GM19238 (cell line): ENCODE data around the gene GRAP.
"Not testable (repeated sequence)": the region's sequence is repeated elsewhere in the genome, so short reads cannot be mapped to it uniquely, and the experiment has no call there.

Experiments
- DNase-seq: peaks from one replicate; pipeline ENCODE4 v3.0.0; 2011; ENCODE audit warnings: low spot score; ENCODE audit not compliant: insufficient read length

GRAP gene

DNA sequence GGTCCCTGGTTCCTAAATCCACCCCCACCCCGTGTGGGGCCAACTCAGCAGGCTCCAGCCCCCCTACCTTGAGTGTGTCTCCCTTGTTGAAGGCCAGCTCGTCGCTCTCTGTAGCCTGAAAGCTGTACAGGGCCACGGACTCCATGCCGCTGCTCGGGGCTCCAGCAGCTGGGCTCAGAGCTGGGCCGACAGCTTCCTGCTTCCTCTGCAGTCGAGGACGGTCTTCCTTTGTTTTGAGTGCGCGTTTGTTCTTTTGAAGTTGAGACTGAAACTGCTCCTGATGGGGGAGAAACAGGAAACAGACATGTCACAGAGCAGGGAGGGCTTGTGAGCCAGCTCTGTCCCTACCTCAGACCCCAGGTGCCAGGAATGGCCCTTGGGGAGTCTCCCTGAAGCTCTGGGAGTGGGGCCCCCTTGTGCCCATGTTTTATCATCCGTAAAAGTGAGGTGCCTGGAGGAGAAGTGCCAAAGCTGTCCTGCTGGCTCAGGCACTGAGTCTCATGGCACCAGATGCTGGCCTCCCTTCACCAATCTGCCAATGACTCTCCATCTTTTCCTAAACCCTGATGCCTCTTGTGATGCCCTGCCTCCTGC lies at the start of gene GRAP:
GRAP (minus strand) TSS at position 176 of the 594 bp plus-strand sequence; CDS start at position 145, 31 bp downstream.
- not testable (repeated sequence) for DNase-seq

DNA sequence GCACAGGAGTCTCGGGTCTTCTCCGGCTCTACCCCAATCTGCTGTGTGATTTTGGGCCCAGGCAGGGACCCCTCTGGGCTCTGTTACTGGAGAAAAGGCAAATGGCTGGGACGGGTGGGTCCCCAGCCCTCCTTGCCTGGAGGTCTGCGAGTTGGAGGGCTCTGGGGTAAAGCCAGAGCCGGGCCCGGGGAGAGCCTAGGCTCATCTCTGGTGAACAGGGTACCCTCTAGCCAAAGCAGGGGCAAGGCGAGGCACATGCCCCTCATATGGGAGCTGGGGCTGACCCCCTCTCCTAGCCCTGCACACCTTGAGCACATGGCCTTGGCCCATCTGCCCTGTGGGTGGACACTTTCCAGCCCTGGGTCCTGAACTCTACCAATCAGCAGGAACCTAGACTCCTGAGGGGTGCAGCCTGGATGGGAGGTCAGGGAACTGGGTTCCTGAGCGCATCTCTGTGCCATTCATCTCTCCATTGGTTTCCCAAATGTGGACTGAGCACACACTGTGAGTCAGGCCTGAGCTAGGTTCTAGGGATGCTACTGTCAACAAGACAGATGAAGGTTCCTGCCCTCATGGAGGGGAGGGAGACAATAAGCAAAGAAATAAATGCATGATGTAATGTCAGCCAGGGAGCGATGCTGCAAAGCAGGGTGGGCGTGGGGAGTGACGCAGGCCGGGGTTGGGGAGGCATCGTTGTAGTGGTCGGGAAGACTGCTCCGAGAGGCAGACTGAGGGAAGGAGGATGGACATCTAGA lies 47.1 kb upstream of the GRAP start:
- not testable (repeated sequence) for DNase-seq

DNA sequence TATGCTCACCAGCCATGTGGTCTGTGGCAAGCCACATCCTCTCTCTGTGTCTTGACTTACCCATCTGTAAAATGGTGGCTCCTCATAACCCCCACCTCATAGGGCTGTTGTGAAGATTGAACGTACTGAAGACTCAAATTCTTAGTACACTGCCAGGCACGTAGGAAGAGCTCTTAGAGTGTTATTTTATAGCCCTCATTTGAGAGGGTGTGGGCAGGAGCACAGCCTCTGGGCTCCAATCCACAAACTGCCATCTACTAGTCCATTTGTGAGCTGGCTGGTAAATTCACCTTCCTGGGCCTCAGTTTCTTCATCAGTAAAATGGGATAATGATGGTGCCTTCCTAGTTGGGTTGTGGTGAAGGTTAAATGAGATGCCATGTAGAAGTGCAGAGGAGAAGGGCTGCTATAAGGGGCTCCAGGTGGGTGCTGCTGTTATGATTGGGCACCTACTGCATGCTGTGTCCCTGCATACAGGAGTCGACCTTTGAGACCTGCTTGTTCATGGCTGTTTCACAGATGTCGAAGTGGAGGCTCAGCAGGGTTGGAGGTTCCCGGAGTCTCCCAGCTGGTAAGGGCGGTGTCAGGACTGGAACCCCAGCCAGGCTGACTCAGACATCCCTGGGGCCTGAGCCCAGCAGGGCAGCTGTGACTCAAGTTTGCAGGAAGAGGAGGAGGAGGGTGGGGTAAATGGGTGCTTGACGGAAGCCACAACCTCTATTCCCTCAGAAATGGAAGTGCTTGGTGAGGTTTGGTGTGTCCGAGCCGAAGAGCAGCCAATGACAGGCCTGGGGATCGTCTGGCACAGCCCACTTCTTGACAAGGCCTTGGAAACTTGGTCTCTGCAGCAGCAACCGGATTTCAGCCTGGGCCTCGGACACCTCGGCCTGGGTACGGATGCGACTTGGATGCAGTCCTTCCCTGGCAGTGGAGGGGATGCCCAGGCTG lies 46.3 kb upstream of the GRAP start:
- not testable (repeated sequence) for DNase-seq

DNA sequence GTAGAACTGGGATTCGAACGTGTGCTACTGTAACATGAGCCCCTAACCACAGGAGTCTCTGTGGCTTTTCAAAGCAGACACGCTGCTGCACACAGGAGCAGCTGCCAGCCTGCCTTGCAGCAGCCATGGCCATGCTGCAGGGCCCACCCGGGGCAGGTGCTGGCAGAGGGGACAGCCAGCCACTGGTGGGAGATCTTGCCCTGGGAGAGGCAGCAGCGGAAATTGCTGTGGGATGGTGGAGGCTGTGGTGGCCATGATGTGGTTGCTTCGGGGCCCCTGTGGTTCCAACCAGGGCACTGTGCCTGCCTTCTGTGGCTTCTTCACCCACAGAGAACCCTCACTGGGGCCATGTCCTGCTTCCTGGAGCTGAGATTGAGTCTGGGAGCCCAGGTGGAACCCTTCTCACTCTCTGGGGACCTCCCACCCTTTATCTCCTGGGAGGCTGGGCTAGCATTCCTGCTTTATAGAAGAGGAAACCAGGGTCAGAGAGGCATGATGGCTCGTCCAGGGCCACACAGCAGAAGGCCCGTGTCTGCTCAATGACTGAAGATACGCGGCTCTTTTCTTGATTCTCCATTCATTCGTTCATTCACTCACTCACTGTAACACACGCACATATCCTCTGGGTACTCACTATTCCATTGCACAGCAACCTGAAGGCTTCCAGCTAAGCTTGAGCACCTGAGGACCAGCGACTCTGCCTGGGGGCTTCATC lies 43.5 kb upstream of the GRAP start:
- not testable (repeated sequence) for DNase-seq

DNA sequence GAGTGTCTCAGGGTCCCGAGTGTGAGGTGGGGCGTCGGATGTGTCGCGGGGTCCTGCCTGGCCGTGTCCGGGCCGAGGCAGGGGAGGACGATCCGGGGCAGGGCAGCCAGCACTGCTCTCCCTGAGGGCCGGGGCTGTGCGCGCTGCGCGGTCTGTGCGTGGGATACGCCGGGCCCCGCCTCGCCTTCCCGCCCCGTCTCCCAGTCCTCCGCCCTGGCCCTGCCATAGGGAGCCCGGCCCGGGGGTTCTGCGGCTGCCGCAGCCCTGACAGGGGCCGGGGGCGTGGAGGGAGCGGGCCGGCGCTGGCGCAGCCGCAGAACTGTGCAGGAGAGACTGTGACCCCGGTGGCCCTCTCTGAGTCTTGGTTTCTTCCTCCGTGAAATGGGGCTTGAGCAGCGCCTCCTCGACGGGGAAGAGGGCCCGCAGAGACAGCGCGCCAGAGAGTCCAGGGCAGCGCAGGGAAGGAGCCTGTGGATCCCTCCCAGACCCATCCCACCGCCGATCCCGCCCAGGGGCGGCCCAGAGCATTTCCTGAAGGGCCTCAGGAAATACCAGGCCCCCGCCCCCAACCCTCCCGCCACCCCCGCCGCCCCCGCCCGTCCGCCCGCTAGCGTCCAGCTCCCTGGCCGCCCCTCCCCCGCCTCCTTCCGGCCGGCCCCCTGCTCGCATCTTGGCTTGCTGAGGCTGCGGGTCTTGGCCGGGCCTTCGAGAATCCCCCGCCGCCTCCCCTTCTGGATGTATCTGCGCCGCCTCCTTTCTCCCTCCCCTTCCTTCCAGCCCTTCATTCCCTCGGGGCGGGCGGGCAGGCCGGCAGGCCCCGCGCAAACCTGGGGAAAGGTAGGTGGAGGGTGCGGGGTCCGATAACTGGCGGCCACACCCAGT lies 42.3 kb upstream of the GRAP start:
- not testable (repeated sequence) for DNase-seq

DNA sequence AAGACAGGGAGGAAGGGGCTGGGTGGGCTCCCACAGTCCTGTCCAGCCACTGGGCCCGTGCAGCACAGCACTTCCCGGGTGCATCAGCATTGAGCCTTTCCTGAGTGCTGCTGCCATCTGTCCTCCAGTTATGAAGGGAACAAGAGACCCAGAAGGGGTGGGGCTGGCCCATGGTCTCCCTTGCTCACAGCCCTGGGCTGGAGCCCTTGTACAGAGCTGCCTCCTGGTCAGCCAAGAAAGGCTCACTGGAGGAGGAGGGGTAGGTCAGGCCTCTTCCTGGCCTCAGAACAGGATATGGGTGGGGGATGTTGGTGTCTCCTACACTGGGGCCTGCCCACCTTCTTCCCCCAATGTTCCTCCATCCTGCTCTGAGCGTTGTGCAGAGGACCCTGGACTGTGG lies 30.6 kb upstream of the GRAP start:
- not testable (repeated sequence) for DNase-seq

DNA sequence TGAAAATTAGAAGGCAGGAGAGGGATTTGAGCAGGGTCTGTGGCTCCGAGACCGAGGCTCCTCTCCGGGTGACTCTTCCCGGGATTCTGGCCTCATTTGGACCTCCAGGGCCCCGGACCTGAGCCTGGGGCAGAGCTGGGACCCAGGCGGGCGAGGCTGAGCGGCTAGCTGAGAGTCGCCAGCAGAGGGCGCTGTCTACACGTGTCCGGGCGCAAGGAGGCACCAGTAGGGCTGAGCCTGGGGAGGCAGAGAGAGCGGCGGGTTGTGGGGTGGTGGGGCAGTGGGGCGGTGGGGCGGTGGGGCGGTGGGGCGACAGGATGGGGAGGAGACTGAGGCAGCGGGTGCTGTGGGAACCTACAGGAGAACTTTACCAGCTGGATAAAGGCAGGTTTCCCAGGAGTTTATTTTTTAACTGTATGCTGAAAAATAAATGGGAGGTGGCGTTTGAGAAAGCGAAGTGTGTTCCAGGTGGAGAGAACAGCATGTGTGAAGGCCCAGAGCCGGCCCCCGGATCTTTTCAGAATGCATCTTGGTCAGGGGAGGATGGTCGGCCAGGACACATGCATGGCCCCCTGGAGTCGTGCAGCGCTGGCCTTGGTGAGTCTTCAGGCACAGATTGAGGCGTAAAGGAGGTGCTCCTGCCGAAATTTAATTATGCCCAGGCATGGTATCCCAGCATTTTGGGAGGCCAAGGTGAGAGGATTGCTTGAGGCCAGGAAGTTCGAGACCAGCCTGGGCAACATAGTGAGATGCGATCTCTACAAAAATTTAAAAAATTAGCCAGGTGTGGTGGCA lies 29.8 kb upstream of the GRAP start:
- DNase-seq, result not testable (repeated sequence)

DNA sequence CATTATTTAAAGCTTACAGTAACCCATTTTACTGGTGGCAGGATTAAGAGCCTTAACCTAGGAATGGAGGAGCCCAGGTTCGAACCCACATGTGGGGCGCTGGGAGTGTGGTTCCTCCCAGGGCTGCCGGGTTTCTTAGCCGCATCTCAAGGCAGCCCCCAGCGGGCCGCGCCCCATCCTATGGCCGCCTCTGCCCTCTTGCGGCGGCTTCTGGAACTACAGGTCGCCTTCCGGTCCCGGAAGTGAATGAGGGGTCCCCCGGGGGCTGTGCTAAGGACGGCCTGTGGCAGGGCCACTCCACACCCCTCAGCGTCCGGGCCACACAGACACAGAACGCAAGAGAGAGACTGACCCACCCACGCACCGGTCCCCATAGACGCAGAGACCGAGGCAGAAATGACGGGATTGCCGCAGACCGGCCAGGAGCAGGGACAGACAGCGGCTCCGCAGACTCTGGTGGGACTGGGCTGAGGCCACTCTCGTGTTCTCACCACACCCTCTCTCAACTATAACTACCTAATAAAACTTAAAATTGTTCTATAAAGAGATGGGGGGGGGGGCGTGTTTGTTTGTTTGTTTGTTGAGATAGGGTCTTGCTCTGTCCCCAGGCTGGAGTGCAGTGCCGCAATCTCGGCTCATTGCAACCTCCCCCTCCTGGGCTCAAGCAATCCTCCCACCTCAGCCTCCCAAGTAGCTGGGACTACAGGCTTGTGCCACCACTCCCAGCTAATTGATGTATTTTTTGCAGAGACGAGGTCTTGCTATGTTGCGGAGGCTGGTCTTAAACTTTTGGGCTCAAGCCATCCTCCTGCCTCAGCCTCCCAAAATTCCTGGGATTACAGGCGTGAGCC lies 23.8 kb upstream of the GRAP start:
- DNase-seq, result not testable (repeated sequence)

DNA sequence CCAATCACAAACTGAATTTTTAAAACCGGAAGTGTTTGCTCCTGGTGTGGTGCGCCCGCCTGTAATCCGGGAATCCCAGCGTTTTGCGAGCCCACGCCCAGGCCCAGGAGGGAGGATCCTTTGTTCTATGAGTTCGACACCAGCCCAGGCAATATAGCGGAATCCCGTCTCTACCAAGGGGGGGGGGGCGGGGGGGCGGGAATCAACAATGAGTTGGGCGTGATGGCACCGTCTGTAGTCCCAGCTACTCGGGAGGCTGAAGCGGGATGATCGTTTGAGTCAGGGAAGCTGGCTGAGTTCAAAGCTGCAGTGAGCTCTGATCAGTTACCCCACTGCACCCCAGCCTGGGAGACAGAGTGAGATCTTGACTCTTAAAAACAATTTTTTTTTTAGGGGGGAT lies 17.6 kb upstream of the GRAP start:
- DNase-seq, result not testable (repeated sequence)

DNA sequence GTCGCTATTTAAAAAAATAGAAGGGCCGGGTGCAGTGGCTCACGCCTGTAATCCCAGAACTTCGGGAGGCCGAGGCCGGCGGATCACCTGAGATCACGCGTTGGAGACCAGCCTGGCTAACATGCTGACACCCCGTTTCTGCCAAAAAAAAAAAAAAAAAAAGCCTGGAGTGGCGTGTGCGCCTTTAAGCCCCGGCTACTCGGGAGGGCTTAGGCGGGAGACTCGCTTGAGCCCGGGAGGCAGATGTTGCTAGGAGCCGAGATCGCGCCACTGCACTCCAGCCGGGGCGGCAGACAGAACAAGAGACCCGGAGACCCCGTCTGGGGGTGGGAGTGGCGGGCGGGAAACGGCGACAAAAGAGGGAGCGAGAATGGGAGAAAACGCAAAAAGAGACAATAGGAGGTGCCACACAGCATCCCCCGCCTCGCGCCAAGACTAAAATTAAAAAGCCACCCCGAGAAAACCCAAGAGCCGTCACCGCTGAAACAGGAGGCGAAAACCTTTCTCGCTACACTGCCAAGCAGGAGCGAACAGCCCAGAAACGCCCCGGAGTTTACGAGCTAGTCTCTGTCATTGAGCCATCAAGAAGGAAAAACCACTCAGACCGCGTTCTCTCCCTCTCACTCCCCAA lies 16.7 kb upstream of the GRAP start:
- DNase-seq, result not testable (repeated sequence)

DNA sequence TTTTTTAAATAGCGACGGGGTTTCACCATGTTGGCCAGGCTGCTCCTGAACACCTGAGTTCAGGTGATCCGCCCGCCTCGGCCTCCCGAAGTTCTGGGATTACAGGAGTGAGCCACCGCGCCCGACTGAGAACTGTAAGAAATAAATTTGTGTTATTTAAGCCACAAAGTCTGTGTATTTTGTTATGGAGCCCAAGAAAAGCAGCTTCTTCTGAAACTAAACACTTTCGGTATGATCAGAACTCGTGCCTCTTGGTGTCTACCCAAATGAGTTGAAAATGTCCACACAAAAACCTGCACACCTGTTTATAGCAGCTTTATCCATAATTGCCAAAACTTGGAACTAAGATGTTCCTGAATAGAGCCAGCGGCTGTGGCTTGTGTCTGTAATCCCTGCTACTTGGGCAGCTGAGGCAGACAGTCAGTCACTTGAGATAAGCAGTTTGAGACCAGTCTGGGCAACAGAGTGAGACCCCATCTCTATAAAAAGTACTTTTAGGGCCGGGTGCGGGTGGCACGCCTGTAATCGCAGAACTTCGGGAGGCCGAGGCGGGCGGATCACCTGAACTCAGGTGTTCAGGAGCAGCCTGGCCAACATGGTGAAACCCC lies 16.1 kb upstream of the GRAP start:
- DNase-seq, result not testable (repeated sequence)

DNA sequence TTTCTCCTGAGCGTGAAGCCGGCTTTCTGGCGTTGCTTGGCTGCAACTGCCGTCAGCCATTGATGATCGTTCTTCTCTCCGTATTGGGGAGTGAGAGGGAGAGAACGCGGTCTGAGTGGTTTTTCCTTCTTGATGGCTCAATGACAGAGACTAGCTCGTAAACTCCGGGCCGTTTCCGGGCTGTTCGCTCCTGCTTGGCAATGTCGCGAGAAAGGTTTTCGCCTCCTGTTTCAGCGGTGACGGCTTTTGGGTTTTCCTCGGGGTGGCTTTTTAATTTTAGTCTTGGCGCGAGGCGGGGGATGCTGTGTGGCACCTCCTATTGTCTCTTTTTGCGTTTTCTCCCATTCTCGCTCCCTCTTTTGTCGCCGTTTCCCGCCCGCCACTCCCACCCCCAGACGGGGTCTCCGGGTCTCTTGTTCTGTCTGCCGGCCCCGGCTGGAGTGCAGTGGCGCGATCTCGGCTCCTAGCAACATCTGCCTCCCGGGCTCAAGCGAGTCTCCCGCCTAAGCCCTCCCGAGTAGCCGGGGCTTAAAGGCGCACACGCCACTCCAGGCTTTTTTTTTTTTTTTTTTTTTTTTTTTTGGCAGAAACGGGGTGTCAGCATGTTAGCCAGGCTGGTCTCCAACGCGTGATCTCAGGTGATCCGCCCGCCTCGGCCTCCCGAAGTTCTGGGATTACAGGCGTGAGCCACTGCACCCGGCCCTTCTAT lies 15.4 kb upstream of the GRAP start:
- DNase-seq, result not testable (repeated sequence)

DNA sequence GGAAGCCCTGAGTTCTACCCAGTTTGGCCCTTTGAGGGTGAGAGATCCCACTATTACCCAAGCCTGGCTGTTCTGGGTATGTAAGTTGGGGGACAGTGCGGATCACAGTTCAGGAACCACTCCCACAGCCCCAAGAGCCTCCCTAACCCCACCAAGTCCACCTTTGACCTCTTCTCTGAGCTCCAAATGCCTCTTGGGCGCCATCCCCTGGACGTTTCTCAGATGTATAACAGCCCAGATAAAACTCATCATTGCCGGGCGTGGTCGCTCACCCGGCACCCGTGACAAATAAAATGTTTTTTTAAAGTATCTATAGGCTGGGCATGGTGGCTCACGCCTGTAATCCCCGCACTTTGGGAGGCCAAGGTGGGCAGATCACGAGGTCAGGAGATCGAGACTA lies 8.7 kb upstream of the GRAP start:
- not testable (repeated sequence) for DNase-seq

DNA sequence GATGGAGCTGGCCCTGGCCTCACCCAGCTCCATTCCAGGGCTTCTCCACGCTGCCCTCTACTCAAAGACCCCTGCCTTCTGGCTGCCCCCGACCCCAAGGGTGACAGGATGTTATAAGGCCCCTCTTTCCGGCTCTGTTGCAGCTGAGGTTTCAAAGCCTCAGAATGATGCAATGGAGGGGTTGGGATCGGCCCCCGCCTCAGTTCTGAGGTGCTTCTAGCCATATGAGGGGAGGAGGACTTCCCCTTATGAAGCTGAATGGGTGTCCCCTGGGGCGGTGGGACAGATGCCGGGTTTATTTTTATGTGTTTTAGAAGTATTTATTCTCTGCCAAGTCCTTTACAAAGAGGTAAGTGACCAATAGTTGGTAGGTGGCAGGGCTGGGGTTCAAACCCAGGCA lies 2.1 kb upstream of the GRAP start:
- DNase-seq, result not testable (repeated sequence)

DNA sequence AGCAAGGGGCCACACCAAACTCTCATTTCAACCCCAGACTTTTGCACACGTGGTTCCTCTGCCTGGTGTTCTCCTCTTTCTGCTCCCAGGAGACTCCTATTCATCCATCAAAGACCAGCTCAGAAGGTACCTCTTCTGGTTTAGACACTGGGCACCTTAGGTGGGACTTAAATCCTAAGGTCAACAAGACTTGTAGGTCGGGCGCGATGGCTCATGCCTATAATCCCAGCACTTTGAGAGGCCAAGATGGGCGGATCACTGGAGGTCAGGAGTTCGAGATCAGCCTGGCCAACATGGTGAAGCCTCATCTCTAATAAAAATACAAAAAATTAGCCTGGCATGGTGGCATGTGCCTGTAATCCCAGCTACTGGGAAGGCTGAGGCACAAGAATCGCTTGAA lies 753 bp upstream of the GRAP start:
- DNase-seq, result not testable (repeated sequence)

DNA sequence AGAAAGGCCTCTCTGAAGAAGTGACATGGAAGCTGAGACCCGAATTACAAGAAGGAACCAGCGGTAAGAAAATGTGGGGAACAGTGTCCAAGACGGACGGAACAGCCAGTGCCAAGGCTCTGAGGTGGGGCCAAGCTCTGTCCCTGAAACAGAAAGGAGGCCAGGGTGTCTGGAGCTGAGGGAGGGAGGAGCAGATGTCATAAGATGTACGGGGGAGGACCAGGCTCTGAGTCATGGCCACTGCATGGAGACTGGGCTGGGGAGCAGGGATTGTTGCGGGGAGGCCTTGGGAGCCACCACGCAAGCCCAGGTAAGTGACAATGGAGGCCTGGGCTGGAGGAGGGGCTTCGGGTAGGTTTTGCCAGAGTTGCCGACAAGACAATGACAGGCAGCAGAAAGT lies 2.1 kb downstream of the GRAP start:
- not testable (repeated sequence) for DNase-seq

DNA sequence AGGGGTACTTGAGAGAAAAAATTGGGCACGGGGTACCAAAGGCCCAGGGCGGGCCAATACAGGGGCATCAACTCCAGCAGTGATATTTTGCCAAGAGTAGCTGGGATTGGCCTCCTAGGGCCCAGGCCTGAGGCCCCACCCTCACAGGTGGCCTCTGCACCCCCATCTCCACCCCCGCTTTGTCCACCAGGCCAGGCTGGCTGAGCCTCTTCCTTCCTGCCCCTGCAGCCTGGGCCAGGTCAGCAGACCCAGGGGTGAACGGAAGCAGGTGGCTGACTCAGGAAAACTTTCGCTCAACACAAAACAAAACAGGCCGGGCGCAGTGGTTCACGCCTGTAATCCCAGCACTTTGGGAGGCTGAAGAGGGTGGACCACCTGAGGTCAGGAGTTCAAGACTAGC lies 3.7 kb downstream of the GRAP start:
- DNase-seq, result not testable (repeated sequence)
